Panc1 (cell line): ENCODE results near the gene ZBTB37. TPM values are rescaled to one million over a fixed set of nuclear protein-coding genes. Genes with fewer than 3 reads are reported as not detected.
A peak's percentile ranks its signal among the peaks of the same experiment; 100 is the strongest.

Source experiments
- ATAC-seq: fragments of 200-7000 bp; cut with Tn5 transposase; 2 replicates; pipeline ENCODE4 v1.9.1; 2020; ENCODE audit warnings: mild to moderate bottlenecking, moderate library complexity
- BruUV-seq: library from RNA; stranded (reverse); fragments of 400-500 nt; replicated peaks from 2 replicates; lab custom pipeline; 2021; lab: Mats Ljungman, UMichigan
- CTCF ChIA-PET: fragments of 300-600 bp; sonication (Branson Sonifier 250); formaldehyde crosslinking; loops from one replicate; lab custom pipeline; 2022; ENCODE audit warnings: antibody characterized with exemption; lab: Charles Lee
- POLR2A ChIA-PET: fragments of 300-600 bp; sonication (Branson Sonifier 250); formaldehyde crosslinking; loops from one replicate; lab custom pipeline; 2022; ENCODE audit warnings: antibody characterized with exemption; lab: Charles Lee
- DNase-seq: peaks from one replicate; pipeline ENCODE4 v3.0.0-alpha.2; 2010; ENCODE audit warnings: low read depth, low spot score
- H3K27ac ChIP-seq: 2 replicates; pipeline ENCODE4 v1.5.1; 2011; ENCODE audit warnings: mild to moderate bottlenecking, low read length, inconsistent platforms
- H3K27me3 ChIP-seq: fragments of 200-500 bp; sonication (Bioruptor generic); 2 replicates; pipeline ENCODE4 v1.6.0; 2014; ENCODE audit warnings: low read length, inconsistent platforms; ENCODE audit not compliant: control insufficient read depth, insufficient read depth
- H3K36me3 ChIP-seq: fragments of 200-500 bp; sonication (Bioruptor generic); 2 replicates; pipeline ENCODE4 v1.5.1; 2014; ENCODE audit warnings: inconsistent platforms, mild to moderate bottlenecking, low read length, moderate library complexity; ENCODE audit not compliant: control insufficient read depth, insufficient read depth
- H3K4me1 ChIP-seq: 2 replicates; pipeline ENCODE4 v1.5.1; 2011; ENCODE audit warnings: inconsistent platforms, mild to moderate bottlenecking, low read length, moderate library complexity; ENCODE audit not compliant: control insufficient read depth, insufficient read depth
- H3K4me3 ChIP-seq, 2 experiments: 2 replicates each; pipeline ENCODE4 v1.5.1; 2011 to 2012; ENCODE audit warnings: low read depth in 2 of 2, low read length in 2 of 2, mild to moderate bottlenecking in 2 of 2, inconsistent platforms in 1 of 2, moderate library complexity in 1 of 2
- H3K9me3 ChIP-seq: fragments of 200-500 bp; sonication (Bioruptor generic); 2 replicates; pipeline ENCODE4 v1.5.1; 2014; ENCODE audit warnings: low read depth, mild to moderate bottlenecking, inconsistent platforms, low read length, moderate library complexity; ENCODE audit not compliant: control insufficient read depth, insufficient read depth
- POLR2AphosphoS5 ChIP-seq: IDR thresholded peaks from 2 replicates; pipeline ENCODE4 v1.6.1; 2012; ENCODE audit warnings: mild to moderate bottlenecking, low read depth, low read length, moderate library complexity
- SIN3A ChIP-seq: IDR thresholded peaks from 2 replicates; pipeline ENCODE4 v1.6.1; 2012; ENCODE audit warnings: low read depth, mild to moderate bottlenecking, low read length, moderate library complexity, borderline replicate concordance; ENCODE audit not compliant: insufficient read depth
- TCF7L2 ChIP-seq: IDR thresholded peaks from 2 replicates; pipeline ENCODE4 v1.6.1; 2011; ENCODE audit warnings: mild to moderate bottlenecking, low read depth, low read length, inconsistent platforms
- in situ Hi-C: cut with HindIII; loops from 2 replicates; pipeline ENCODE4 v1.10.0; 2016; ENCODE audit warnings: low sequenced_read_pairs, low pct_unique_long_range_greater_than_20kb
- intact Hi-C: fragments of 100-400 bp; cut with micrococcal nuclease; formaldehyde crosslinking; loops from one replicate; pipeline ENCODE4 v1.10.0; 2022; ENCODE audit not compliant: unreplicated experiment
- total RNA-seq: library from RNA; stranded (reverse); gene quantifications from one replicate; pipeline ENCODE4 v1.2.1, GENCODE V29; 2021; ENCODE audit not compliant: unreplicated experiment
- TF ChIP-seq, protein P1 (sequence below): fragments of 450-650 bp; IDR thresholded peaks from 2 replicates; pipeline ENCODE4 v1.5.1; 2017; ENCODE audit warnings: mild to moderate bottlenecking
- TF ChIP-seq, protein P2 (sequence below), 2 experiments: IDR thresholded peaks; 2 replicates each; pipeline ENCODE4 v1.6.1; 2011 to 2012; ENCODE audit warnings: low read depth in 2 of 2, control low read depth in 1 of 2, low read length in 1 of 2, mild to moderate bottlenecking in 1 of 2, moderate library complexity in 1 of 2; ENCODE audit not compliant: insufficient read depth in 1 of 2

Gene ZBTB37
- total RNA-seq, 1 experiment from 2014 or later = 11.6 TPM

DNA sequence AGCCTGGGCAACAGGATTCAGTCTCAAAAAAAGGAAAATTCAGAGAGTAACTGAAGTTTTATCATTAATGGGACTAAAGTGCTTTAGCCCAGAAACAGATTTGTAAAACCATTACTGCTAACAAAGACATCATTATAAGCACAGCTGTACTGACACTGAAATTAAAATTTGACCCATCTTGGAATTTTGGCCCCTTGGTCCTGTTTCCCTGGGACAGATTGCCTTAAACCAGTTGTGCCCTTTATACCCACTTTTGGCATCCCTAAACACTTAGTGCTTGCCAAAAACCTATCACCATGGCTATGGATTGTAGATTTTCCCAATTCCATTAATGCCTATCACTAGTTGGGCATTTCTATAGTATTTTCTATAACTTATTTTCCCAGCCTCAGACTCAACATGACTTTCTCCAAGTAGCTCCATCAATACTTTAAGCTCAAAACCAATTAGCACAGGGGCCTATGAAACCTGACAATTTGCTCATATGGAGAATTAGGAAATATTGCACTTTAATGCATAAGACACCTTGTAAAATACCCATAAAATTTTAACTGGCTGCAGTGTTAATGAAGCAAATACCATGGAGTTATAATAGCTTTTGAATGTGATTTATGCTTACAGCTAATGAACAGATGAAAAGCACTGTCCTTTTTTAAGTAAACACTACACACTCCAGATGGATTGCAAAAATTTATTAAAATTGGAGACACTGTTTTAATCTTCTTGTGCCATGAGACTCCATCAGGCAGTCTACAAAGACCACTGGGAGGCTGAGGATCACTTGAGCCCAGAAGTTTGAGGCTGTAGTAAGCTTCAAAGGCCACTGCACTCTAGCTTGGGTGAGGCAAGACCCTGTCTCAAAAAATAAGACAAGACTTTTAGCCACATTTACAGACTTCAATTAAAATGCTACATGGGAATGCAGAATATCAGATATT, 4.7 kb upstream of the ZBTB37 start:
- peaks cover 26% of the 10 kb centered on the region for H3K4me1 ChIP-seq
- BruUV-seq = no TSS peak
- CTCF ChIA-PET = no interaction called here
- H3K36me3 ChIP-seq = peaks cover 42% of the 10 kb centered on the region
- TF ChIP-seq, protein P1, sequence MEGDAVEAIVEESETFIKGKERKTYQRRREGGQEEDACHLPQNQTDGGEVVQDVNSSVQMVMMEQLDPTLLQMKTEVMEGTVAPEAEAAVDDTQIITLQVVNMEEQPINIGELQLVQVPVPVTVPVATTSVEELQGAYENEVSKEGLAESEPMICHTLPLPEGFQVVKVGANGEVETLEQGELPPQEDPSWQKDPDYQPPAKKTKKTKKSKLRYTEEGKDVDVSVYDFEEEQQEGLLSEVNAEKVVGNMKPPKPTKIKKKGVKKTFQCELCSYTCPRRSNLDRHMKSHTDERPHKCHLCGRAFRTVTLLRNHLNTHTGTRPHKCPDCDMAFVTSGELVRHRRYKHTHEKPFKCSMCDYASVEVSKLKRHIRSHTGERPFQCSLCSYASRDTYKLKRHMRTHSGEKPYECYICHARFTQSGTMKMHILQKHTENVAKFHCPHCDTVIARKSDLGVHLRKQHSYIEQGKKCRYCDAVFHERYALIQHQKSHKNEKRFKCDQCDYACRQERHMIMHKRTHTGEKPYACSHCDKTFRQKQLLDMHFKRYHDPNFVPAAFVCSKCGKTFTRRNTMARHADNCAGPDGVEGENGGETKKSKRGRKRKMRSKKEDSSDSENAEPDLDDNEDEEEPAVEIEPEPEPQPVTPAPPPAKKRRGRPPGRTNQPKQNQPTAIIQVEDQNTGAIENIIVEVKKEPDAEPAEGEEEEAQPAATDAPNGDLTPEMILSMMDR = no peak
- TF ChIP-seq, protein P2, sequence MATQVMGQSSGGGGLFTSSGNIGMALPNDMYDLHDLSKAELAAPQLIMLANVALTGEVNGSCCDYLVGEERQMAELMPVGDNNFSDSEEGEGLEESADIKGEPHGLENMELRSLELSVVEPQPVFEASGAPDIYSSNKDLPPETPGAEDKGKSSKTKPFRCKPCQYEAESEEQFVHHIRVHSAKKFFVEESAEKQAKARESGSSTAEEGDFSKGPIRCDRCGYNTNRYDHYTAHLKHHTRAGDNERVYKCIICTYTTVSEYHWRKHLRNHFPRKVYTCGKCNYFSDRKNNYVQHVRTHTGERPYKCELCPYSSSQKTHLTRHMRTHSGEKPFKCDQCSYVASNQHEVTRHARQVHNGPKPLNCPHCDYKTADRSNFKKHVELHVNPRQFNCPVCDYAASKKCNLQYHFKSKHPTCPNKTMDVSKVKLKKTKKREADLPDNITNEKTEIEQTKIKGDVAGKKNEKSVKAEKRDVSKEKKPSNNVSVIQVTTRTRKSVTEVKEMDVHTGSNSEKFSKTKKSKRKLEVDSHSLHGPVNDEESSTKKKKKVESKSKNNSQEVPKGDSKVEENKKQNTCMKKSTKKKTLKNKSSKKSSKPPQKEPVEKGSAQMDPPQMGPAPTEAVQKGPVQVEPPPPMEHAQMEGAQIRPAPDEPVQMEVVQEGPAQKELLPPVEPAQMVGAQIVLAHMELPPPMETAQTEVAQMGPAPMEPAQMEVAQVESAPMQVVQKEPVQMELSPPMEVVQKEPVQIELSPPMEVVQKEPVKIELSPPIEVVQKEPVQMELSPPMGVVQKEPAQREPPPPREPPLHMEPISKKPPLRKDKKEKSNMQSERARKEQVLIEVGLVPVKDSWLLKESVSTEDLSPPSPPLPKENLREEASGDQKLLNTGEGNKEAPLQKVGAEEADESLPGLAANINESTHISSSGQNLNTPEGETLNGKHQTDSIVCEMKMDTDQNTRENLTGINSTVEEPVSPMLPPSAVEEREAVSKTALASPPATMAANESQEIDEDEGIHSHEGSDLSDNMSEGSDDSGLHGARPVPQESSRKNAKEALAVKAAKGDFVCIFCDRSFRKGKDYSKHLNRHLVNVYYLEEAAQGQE (IDR thresholded peaks at IDR 0.05; ENCODE audit: insufficient read depth in 1 of 2, low read depth in 2 of 2, low read length in 1 of 2) = no peak
- TF ChIP-seq POLR2AphosphoS5 = peak; percentile 68
- no peak for TF ChIP-seq TCF7L2
- DNase-seq = no peak
- peak overlapping the region; percentile 96; the same call in 1 of the 2 replicates for H3K27ac ChIP-seq
- H3K9me3 ChIP-seq = no peaks in the 10 kb centered on the region
- no peaks in the 10 kb centered on the region for H3K27me3 ChIP-seq
- POLR2A ChIA-PET = interaction anchor here (0.6 kb wide), 2 partner anchors 37 to 40 kb away, joined by 3 to 7 read pairs; no protein-coding TSS in a partner anchor
- in situ Hi-C loops = no loop called here
- ATAC-seq = no peak
- intact Hi-C loops = no loop called here
- H3K4me3 ChIP-seq = 0 out of 4 replicates have a peak overlapping the region, but pooled peaks of 1 of the 2 experiments have one; percentile 1

DNA sequence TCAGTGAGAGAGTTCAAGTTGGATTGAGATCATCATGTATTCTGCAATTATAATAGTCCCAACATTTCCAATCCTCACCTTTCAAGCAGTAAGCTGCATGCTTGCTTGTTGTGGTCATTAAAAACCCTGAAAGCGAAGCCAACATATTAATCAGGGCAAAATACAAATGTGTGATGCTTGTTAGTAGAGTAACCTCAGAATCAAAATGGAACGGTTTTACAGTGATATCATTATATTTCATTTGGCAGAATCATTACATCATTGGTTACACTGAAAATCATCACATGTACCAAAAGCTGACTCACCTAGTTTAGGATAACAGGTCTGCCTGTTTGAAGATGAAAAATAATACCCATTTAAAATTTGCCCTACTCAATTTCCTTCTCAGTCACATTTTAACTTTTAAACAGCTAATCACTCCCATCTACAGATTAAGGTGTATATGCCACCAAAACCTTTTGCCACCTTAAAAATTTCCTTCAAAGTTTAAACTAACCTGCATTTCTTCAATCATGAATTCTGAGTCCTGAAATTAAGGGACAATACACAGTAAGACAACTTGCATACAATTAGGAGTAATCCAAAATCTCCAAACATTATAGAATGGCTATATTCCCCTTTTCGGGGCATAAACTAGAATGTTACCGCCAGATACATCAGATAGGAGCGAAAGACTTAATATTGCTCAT, 3.9 kb upstream of the ZBTB37 start:
- ChIA-PET CTCF (no interaction called here), POLR2A (interaction anchor here (0.6 kb wide), 1 partner anchor 40 kb away, joined by 3 read pairs; no protein-coding TSS in a partner anchor)
- peak overlapping the region; percentile 79 to 95 for H3K4me3 ChIP-seq
- H3K27ac ChIP-seq = peak overlapping the region; percentile 96
- TF ChIP-seq, protein P2 (IDR thresholded peaks at IDR 0.05; ENCODE audit: insufficient read depth in 1 of 2, low read depth in 2 of 2, low read length in 1 of 2) = no peak
- TF ChIP-seq POLR2AphosphoS5 = no peak; the same call in 1 of the 2 replicates
- TF ChIP-seq TCF7L2 = no peak
- TF ChIP-seq, protein P1 = no peak
- no peak for TF ChIP-seq SIN3A
- peaks cover 42% of the 10 kb centered on the region for H3K36me3 ChIP-seq
- in situ Hi-C loops (no loop called here), intact Hi-C loops (no loop called here)
- no peaks in the 10 kb centered on the region for H3K27me3 ChIP-seq
- no peak for ATAC-seq
- H3K4me1 ChIP-seq = peaks cover 30% of the 10 kb centered on the region
- BruUV-seq = no TSS peak
- no peaks in the 10 kb centered on the region for H3K9me3 ChIP-seq
- no peak for DNase-seq
